ENCODE data around the gene TRIM46. TPM values are rescaled to one million over a fixed set of nuclear protein-coding genes. Genes with fewer than 3 reads are reported as not detected.
A peak's percentile ranks its signal among the peaks of the same experiment; 100 is the strongest.

TRIM46 gene
- total RNA-seq, 4 donors from 2014 or later, result 6.0 to 20.4 (median 12.7) TPM

- Histone ChIP-seq H3K27me3 (peaks cover 0 to 13% of the 10 kb centered on the region in 2 donors), H3K9me3 (no peaks in the 10 kb centered on the region), H3K27ac (peak overlapping the region in 3 of 4 donors; percentile 71 to 97 (median 93)), H3K4me3 (peak overlapping the region; percentile 9 to 75 (median 62)), H3K4me1 (peaks cover 0 to 74% (median 30%) of the 10 kb centered on the region in 4 donors), H3K36me3 (peaks cover 0 to 15% (median 0%) of the 10 kb centered on the region in 3 donors)
- 9 to 10% methylated on average over 34 to 35 of the region's 35 CpGs for WGBS, 2 donors
- TF ChIP-seq EP300 (IDR thresholded peaks at IDR 0.05), result no peak
- TF ChIP-seq CTCF (IDR thresholded peaks at IDR 0.05), result no peak
- no peak for TF ChIP-seq POLR2A (IDR thresholded peaks at IDR 0.05)
- no peak for DNase-seq (ENCODE audit: low spot score in 2 of 2)
Observed at GRCh38 chr1:155174324-155175280, 953 bp downstream of the TRIM46 start.

- Histone ChIP-seq H3K4me3 (peak overlapping the region in 1 of 4 donors; percentile 75), H3K36me3 (peaks cover 0 to 13% (median 0%) of the 10 kb centered on the region in 3 donors), H3K4me1 (peaks cover 0 to 74% (median 30%) of the 10 kb centered on the region in 4 donors), H3K27me3 (peaks cover 0 to 13% of the 10 kb centered on the region in 2 donors), H3K9me3 (no peaks in the 10 kb centered on the region), H3K27ac (peak overlapping the region in 2 of 4 donors; percentile 93 to 97)
- 81 to 86% methylated on average over 12 of the region's 12 CpGs for WGBS, 2 donors
- TF ChIP-seq CTCF (IDR thresholded peaks at IDR 0.05) (no peak), POLR2A (IDR thresholded peaks at IDR 0.05) (no peak), EP300 (IDR thresholded peaks at IDR 0.05) (no peak)
- DNase-seq (ENCODE audit: low spot score in 2 of 2), result no peak
Observed at GRCh38 chr1:155175281-155175926, 1.8 kb downstream of the TRIM46 start.

- DNase-seq (ENCODE audit: low spot score in 2 of 2), result no peak
- peak overlapping the region in 1 of 4 donors; percentile 25 for H3K27ac ChIP-seq
- peaks cover 0 to 74% (median 30%) of the 10 kb centered on the region in 4 donors for H3K4me1 ChIP-seq
- peaks cover 0 to 8% (median 0%) of the 10 kb centered on the region in 3 donors for H3K36me3 ChIP-seq
- no peaks in the 10 kb centered on the region for H3K9me3 ChIP-seq
- H3K4me3 ChIP-seq, result no peak overlapping the region
- TF ChIP-seq CTCF (IDR thresholded peaks at IDR 0.05) (no peak), POLR2A (IDR thresholded peaks at IDR 0.05) (no peak)
- 77 to 87% methylated on average over 8 to 9 of the region's 9 CpGs for WGBS, 2 donors
- H3K27me3 ChIP-seq, result peaks cover 0 to 13% of the 10 kb centered on the region in 2 donors
Observed at GRCh38 chr1:155175927-155176371, 2.3 kb downstream of the TRIM46 start.

- no peaks in the 10 kb centered on the region for H3K9me3 ChIP-seq
- TF ChIP-seq POLR2A (IDR thresholded peaks at IDR 0.05) (no peak), EP300 (IDR thresholded peaks at IDR 0.05) (peak in 1 of 2 donors; percentile 62), CTCF (IDR thresholded peaks at IDR 0.05) (peak; percentile 90 to 95 (median 93))
- H3K4me3 ChIP-seq, result no peak overlapping the region
- H3K4me1 ChIP-seq, result peaks cover 0 to 74% (median 30%) of the 10 kb centered on the region in 4 donors
- DNase-seq (ENCODE audit: low spot score in 2 of 2), result peak; percentile 78 to 93
- WGBS, 2 donors, result 57 to 62% methylated on average over 8 of the region's 8 CpGs
- peaks cover 0 to 8% (median 0%) of the 10 kb centered on the region in 3 donors for H3K36me3 ChIP-seq
- H3K27ac ChIP-seq, result peak overlapping the region in 1 of 4 donors; percentile 68
- H3K27me3 ChIP-seq, result peaks cover 0 to 13% of the 10 kb centered on the region in 2 donors
Observed at GRCh38 chr1:155176544-155177071, 3.0 kb downstream of the TRIM46 start.

Measured in tibial nerve (tissue), 4 donors.